ENCODE results near the gene TMEM176A.

Gene TMEM176A

DNA sequence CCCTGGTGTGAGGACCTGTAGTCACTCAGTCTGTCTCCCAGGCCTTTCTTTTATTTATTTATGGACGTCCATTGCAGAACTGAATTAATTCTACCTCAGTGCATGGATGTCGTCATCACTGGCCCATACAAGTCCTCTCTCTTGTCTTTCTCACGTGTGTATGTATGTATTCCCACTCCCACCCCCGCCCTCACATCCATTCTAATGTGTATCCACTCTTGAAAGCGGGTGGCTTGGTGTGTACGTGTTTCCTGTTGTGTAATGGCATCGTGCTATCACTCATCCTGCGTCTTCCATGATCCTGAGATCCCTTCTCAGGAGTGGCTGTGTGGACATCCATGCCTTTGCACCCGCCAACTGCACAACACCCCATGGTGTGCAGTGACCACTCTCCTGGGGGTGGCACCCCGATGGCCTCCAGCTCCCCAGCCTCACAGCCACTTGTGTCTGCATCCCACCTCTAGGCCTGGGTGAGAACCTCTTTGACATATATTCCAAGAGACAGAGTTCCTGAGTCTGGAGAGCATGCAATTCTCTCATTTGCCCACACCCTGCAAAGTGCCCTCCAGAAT is 48.7 kb downstream of the TMEM176A start:
- DNase-seq (ENCODE audit: low read depth in 1 of 2, low spot score in 1 of 2) = no peak
- no peak for TF ChIP-seq GABPA (IDR thresholded peaks at IDR 0.05; ENCODE audit: low read depth)
- TF ChIP-seq SPI1 (IDR thresholded peaks at IDR 0.05; ENCODE audit: borderline replicate concordance, low read depth) = no peak
- TF ChIP-seq, protein P1, sequence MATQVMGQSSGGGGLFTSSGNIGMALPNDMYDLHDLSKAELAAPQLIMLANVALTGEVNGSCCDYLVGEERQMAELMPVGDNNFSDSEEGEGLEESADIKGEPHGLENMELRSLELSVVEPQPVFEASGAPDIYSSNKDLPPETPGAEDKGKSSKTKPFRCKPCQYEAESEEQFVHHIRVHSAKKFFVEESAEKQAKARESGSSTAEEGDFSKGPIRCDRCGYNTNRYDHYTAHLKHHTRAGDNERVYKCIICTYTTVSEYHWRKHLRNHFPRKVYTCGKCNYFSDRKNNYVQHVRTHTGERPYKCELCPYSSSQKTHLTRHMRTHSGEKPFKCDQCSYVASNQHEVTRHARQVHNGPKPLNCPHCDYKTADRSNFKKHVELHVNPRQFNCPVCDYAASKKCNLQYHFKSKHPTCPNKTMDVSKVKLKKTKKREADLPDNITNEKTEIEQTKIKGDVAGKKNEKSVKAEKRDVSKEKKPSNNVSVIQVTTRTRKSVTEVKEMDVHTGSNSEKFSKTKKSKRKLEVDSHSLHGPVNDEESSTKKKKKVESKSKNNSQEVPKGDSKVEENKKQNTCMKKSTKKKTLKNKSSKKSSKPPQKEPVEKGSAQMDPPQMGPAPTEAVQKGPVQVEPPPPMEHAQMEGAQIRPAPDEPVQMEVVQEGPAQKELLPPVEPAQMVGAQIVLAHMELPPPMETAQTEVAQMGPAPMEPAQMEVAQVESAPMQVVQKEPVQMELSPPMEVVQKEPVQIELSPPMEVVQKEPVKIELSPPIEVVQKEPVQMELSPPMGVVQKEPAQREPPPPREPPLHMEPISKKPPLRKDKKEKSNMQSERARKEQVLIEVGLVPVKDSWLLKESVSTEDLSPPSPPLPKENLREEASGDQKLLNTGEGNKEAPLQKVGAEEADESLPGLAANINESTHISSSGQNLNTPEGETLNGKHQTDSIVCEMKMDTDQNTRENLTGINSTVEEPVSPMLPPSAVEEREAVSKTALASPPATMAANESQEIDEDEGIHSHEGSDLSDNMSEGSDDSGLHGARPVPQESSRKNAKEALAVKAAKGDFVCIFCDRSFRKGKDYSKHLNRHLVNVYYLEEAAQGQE (IDR thresholded peaks at IDR 0.05; ENCODE audit: insufficient replicate concordance, low read depth) = no peak
- TF ChIP-seq POLR2AphosphoS5 (IDR thresholded peaks at IDR 0.05; ENCODE audit: low read depth) = no peak
- TF ChIP-seq, protein P2, sequence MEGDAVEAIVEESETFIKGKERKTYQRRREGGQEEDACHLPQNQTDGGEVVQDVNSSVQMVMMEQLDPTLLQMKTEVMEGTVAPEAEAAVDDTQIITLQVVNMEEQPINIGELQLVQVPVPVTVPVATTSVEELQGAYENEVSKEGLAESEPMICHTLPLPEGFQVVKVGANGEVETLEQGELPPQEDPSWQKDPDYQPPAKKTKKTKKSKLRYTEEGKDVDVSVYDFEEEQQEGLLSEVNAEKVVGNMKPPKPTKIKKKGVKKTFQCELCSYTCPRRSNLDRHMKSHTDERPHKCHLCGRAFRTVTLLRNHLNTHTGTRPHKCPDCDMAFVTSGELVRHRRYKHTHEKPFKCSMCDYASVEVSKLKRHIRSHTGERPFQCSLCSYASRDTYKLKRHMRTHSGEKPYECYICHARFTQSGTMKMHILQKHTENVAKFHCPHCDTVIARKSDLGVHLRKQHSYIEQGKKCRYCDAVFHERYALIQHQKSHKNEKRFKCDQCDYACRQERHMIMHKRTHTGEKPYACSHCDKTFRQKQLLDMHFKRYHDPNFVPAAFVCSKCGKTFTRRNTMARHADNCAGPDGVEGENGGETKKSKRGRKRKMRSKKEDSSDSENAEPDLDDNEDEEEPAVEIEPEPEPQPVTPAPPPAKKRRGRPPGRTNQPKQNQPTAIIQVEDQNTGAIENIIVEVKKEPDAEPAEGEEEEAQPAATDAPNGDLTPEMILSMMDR (IDR thresholded peaks at IDR 0.05; ENCODE audit: insufficient read depth, low read length) = no peak
- Histone ChIP-seq H3K27me3 (ENCODE audit: insufficient read depth, poor library complexity, severe bottlenecking) (no peaks in the 10 kb centered on the region), H3K4me3 (replicated peaks; ENCODE audit: insufficient read depth, low read length) (no peak overlapping the region), H3K27ac (replicated peaks) (no peak overlapping the region)

DNA sequence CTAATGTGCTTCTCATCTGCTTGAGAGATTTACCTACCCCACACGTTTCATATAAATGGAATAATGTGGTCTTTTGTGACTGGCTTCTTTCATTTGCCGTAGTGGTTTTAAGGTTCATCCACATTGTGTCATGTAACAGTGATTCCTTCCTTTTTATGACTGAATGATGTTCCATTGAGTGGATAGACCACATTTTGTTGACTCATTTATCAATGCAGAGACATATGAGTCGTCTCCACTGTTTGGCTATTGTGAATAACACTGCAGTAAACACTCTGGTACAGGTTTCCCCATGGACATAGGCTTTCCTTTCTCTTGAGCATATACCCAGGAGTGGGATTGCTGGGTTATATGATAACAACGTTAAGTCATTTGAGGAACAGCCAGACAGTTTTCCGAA is 49.7 kb downstream of the TMEM176A start:
- H3K27ac ChIP-seq (replicated peaks) = no peak overlapping the region
- DNase-seq (ENCODE audit: low read depth in 1 of 2, low spot score in 1 of 2) = no peak
- no peak for TF ChIP-seq SPI1 (IDR thresholded peaks at IDR 0.05; ENCODE audit: borderline replicate concordance, low read depth)
- no peak for TF ChIP-seq POLR2AphosphoS5 (IDR thresholded peaks at IDR 0.05; ENCODE audit: low read depth)
- TF ChIP-seq GABPA (IDR thresholded peaks at IDR 0.05; ENCODE audit: low read depth) = no peak
- no peak overlapping the region for H3K4me3 ChIP-seq (replicated peaks; ENCODE audit: insufficient read depth, low read length)
- H3K27me3 ChIP-seq (ENCODE audit: insufficient read depth, poor library complexity, severe bottlenecking) = no peaks in the 10 kb centered on the region

DNA sequence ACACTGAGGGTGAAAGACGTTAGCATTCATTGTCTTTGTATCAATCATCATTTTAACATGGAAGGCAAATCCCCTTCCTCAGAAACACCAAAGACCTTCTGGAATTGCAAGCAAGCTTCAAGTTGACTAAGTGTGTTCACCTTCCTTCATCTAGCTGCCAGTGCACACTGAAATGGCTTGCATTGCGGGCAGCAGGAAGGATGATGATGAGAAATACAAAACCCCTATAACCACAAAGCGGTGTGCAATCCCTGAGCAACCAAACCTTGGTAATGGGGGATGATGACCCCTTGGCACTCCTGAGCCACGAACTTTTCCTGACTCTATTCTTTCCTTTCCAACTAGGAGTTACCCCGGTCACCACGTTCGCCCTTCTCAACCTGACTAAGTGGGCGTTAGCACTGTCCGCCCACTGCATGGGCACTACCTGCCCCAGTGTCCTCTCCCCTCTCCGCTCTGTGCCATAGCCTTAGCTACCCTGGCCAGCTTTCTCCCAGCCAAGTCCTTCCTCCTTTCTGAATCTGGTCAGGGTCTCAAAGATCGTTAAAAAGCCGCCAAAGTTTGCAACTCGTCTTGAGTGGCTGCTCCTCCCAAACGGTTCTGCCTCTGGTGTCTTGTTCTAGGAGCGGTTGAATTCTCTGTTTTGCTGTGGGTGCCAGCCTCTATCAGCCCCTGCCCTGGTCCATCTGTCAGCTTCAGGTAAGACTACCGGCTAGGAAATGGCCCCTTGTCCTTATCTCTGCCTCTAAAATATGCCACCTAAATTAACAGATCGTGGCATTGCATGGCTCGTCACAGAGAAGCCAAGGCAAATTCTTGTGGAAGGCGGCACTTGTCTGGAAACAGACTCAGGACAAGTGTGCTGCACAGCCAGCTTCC is 51.2 kb downstream of the TMEM176A start:
- Histone ChIP-seq H3K27me3 (ENCODE audit: insufficient read depth, poor library complexity, severe bottlenecking) (no peaks in the 10 kb centered on the region), H3K4me3 (replicated peaks; ENCODE audit: insufficient read depth, low read length) (no peak overlapping the region), H3K27ac (replicated peaks) (peak overlapping the region; percentile 65)
- peak in 1 of 2 experiments; percentile 80 for DNase-seq (ENCODE audit: low read depth in 1 of 2, low spot score in 1 of 2)
- TF ChIP-seq, protein P2 (IDR thresholded peaks at IDR 0.05; ENCODE audit: insufficient read depth, low read length) = no peak
- TF ChIP-seq POLR2AphosphoS5 (IDR thresholded peaks at IDR 0.05; ENCODE audit: low read depth) (peak; percentile 55), SPI1 (IDR thresholded peaks at IDR 0.05; ENCODE audit: borderline replicate concordance, low read depth) (peak; percentile 33; the same call in 1 of the 2 replicates), GABPA (IDR thresholded peaks at IDR 0.05; ENCODE audit: low read depth) (no peak)
- TF ChIP-seq, protein P1 (IDR thresholded peaks at IDR 0.05; ENCODE audit: insufficient replicate concordance, low read depth) = no peak

DNA sequence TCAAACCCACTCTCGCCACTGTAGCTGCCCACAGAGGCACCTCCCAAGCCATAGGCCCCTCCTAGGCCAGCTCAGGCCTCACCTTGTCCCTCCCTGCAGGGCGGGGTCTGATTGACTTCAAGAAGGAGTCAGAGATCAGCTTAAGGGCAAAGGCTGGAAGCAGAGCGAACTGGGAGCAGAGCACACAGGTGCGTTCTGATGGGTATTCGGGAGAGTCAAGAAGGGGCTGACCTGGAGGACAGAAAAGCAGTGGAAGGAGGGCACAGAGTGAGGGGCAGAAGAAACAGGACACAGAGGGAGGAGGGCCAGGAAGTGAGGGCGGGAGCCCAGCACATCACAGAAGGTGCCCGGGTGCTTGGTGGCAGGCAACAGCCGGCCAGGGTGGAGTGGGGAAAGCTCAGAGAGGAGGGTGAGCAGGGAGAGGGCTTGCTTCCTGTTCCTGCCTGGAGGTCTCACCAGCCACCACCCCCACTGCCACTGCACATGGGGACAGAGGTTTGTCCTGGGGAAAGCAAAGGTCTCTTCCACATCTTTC is 51.9 kb downstream of the TMEM176A start, which contains the start of gene AOC1:
AOC1 (plus strand) TSS at position 147 of the 535 bp plus-strand sequence. CDS start 3,954 bp downstream, outside the sequence.
- Histone ChIP-seq H3K27ac (replicated peaks) (peak within 1 kb of the TSS; percentile 65), H3K27me3 (ENCODE audit: insufficient read depth, poor library complexity, severe bottlenecking) (no peaks in the 10 kb centered on the region), H3K4me3 (replicated peaks; ENCODE audit: insufficient read depth, low read length) (peak within 1 kb of the TSS; percentile 6; the same call in 1 of the 2 replicates)
- TF ChIP-seq SPI1 (IDR thresholded peaks at IDR 0.05; ENCODE audit: borderline replicate concordance, low read depth) (no peak), POLR2AphosphoS5 (IDR thresholded peaks at IDR 0.05; ENCODE audit: low read depth) (no peak), GABPA (IDR thresholded peaks at IDR 0.05; ENCODE audit: low read depth) (no peak)
- TF ChIP-seq, protein P1 (IDR thresholded peaks at IDR 0.05; ENCODE audit: insufficient replicate concordance, low read depth) = no peak
- TF ChIP-seq, protein P2 (IDR thresholded peaks at IDR 0.05; ENCODE audit: insufficient read depth, low read length) = no peak
- DNase-seq (ENCODE audit: low read depth in 1 of 2, low spot score in 1 of 2) = peak; percentile 38 to 89

Data from HL-60 (cell line).